ENCODE results near the gene RPL18A. TPM values are rescaled to one million over a fixed set of nuclear protein-coding genes. Genes with fewer than 3 reads are reported as not detected.

The RPL18A gene
- total and polyA plus RNA-seq, 12 donors, result 345 to 2,121 (median 1,380) TPM

DNA sequence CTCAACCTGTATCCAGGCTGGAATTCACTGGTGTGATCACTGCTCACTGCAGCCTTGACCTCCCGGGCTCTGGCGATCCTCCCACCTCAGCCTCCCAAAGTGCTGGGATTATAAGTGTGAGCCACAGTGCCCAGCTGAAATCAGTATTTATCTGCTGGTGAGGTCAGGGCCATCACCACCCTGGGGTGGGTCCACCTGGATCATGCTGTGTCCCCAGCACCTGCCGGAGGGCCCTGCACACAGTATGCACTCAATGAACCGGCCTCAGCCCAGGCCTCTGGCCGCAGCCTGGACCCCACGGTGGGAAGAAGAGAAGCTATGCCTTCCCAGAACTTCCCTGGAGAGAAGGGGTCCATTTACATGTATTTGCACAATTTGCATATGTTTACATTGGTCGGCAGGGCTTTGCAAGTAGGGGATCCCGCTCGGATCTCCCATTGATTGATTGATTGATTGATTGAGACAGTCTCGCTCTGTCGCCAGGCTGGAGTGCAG lies 9.5 kb downstream of the RPL18A start:
- intact Hi-C loops (cut with DNase I), result no loop called here
- Histone ChIP-seq H3K4me3 (no peak overlapping the region), H3K27ac (no peak overlapping the region), H3K36me3 (replicated peaks in 1 of 2) (peaks cover 0 to 7% of the 10 kb centered on the region in 2 donors), H3K27me3 (peaks cover 48% of the 10 kb centered on the region), H3K9me3 (replicated peaks in 1 of 3) (no peaks in the 10 kb centered on the region), H3K4me1 (replicated peaks in 1 of 2) (no peaks in the 10 kb centered on the region)
- TF ChIP-seq POLR2A (IDR thresholded peaks at IDR 0.05), result no peak
- TF ChIP-seq, protein P1, sequence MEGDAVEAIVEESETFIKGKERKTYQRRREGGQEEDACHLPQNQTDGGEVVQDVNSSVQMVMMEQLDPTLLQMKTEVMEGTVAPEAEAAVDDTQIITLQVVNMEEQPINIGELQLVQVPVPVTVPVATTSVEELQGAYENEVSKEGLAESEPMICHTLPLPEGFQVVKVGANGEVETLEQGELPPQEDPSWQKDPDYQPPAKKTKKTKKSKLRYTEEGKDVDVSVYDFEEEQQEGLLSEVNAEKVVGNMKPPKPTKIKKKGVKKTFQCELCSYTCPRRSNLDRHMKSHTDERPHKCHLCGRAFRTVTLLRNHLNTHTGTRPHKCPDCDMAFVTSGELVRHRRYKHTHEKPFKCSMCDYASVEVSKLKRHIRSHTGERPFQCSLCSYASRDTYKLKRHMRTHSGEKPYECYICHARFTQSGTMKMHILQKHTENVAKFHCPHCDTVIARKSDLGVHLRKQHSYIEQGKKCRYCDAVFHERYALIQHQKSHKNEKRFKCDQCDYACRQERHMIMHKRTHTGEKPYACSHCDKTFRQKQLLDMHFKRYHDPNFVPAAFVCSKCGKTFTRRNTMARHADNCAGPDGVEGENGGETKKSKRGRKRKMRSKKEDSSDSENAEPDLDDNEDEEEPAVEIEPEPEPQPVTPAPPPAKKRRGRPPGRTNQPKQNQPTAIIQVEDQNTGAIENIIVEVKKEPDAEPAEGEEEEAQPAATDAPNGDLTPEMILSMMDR (IDR thresholded peaks at IDR 0.05), result no peak
- WGBS, 4 donors, result 36 to 59% (median 54%) methylated on average over 9 to 11 of the region's 11 CpGs
- DNase-seq, result no peak

DNA sequence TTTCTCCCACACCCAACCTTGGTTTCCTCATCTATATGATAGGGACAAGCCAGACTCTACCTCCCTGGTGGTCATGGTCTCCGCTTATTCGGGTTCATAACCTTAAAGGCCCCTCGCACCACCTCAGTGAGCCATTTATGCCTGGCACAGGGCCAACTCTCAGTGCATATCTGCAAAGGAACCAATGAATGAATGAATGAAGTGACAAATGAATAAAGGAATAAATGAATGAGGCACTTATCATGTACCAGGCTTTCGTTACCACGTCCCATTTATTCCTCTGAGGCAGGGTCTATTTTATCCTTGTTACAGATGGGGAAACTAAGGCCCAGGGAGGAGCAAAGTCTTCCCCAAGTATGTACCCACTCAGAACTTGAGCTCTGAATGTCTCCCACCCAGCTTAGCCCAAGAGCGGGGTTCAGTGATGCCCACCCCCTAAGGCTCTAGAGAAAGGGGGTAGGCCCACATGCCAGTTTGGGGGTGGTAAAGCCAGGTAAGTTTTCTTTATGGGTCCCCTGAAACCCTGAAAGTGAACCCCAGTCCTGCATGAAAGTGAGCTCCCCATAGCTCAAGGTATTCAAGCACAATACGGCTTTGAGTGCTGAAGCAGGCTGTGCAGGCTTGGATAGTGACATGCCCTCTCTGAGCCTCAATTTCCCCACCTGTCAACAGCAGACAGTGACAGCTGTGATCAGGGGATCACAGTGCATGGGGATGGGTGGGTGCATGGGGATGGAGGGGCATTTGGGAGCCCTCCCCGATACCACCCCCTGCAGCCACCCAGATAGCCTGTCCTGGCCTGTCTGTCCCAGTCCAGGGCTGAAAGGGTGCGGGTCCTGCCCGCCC lies 11.5 kb downstream of the RPL18A start:
- no peak overlapping the region for H3K27ac ChIP-seq
- intact Hi-C loops (cut with DNase I), result loop anchor here in 1 of 2 donors (5.0 kb wide), 1 partner anchor 126 kb away; no protein-coding TSS in a partner anchor
- H3K9me3 ChIP-seq (replicated peaks in 1 of 3), result no peaks in the 10 kb centered on the region
- TF ChIP-seq POLR2A (IDR thresholded peaks at IDR 0.05), result no peak
- TF ChIP-seq, protein P1 (IDR thresholded peaks at IDR 0.05), result no peak
- no peak overlapping the region for H3K4me3 ChIP-seq
- no peak for DNase-seq
- H3K36me3 ChIP-seq (replicated peaks in 1 of 2), result no peaks in the 10 kb centered on the region
- peaks cover 48% of the 10 kb centered on the region for H3K27me3 ChIP-seq
- no peaks in the 10 kb centered on the region for H3K4me1 ChIP-seq (replicated peaks in 1 of 2)
- WGBS, 4 donors, result 47 to 65% (median 52%) methylated on average over 9 to 10 of the region's 10 CpGs

DNA sequence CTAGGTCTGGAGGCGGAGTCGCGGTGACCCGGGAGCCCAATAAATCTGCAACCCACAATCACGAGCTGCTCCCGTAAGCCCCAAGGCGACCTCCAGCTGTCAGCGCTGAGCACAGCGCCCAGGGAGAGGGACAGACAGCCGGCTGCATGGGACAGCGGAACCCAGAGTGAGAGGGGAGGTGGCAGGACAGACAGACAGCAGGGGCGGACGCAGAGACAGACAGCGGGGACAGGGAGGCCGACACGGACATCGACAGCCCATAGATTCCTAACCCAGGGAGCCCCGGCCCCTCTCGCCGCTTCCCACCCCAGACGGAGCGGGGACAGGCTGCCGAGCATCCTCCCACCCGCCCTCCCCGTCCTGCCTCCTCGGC lies 12.2 kb downstream of the RPL18A start, which contains the start of gene SLC5A5:
Gene SLC5A5 (plus strand): TSS at position 68 of the 373 bp plus-strand sequence. CDS start 375 bp downstream, outside the sequence.
- 0 to 5% (median 3%) methylated on average over 8 to 26 of the region's 26 CpGs for WGBS, 4 donors
- H3K4me1 ChIP-seq (replicated peaks in 1 of 2), result no peaks in the 10 kb centered on the region
- H3K27ac ChIP-seq, result no peak within 1 kb of the TSS
- no peak for TF ChIP-seq POLR2A (IDR thresholded peaks at IDR 0.05)
- TF ChIP-seq, protein P1 (IDR thresholded peaks at IDR 0.05), result no peak
- peaks cover 48% of the 10 kb centered on the region for H3K27me3 ChIP-seq
- intact Hi-C loops (cut with DNase I), result loop anchor here in 1 of 2 donors (5.0 kb wide), 1 partner anchor 125 kb away; no protein-coding TSS in a partner anchor
- no peak within 1 kb of the TSS for H3K4me3 ChIP-seq
- H3K9me3 ChIP-seq (replicated peaks in 1 of 3), result no peaks in the 10 kb centered on the region
- DNase-seq, result no peak
- no peaks in the 10 kb centered on the region for H3K36me3 ChIP-seq (replicated peaks in 1 of 2)

DNA sequence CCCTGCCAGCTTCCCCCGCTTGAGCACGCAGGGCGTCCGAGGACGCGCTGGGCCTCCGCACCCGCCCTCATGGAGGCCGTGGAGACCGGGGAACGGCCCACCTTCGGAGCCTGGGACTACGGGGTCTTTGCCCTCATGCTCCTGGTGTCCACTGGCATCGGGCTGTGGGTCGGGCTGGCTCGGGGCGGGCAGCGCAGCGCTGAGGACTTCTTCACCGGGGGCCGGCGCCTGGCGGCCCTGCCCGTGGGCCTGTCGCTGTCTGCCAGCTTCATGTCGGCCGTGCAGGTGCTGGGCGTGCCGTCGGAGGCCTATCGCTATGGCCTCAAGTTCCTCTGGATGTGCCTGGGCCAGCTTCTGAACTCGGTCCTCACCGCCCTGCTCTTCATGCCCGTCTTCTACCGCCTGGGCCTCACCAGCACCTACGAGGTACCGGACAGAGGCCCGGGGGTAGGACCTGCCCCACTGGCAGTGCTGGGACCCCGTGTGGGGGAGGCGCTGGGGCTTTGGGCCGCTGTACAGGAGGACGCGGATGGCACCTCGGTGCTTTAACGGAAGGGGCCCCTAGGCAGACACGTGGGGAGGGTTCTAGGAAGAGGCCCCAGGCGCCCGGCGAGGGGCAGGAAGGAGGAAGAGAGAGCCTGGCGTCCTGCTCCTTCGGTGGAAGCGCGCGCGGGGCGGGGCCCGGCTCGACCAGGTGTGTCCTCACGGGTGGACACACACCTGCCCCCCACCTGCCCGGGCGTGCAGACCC lies 12.7 kb downstream of the RPL18A start:
- no peak for DNase-seq
- H3K4me1 ChIP-seq (replicated peaks in 1 of 2), result no peaks in the 10 kb centered on the region
- H3K4me3 ChIP-seq, result no peak overlapping the region
- no peaks in the 10 kb centered on the region for H3K36me3 ChIP-seq (replicated peaks in 1 of 2)
- intact Hi-C loops (cut with DNase I), result loop anchor here in 1 of 2 donors (5.0 kb wide), 1 partner anchor 125 kb away; no protein-coding TSS in a partner anchor
- no peak overlapping the region for H3K27ac ChIP-seq
- 8 to 40% (median 18%) methylated on average over 12 to 61 of the region's 61 CpGs for WGBS, 4 donors
- no peak for TF ChIP-seq POLR2A (IDR thresholded peaks at IDR 0.05)
- TF ChIP-seq, protein P1 (IDR thresholded peaks at IDR 0.05), result no peak
- H3K27me3 ChIP-seq, result peaks cover 48% of the 10 kb centered on the region
- no peaks in the 10 kb centered on the region for H3K9me3 ChIP-seq (replicated peaks in 1 of 3)
